Kasumi-1 (cell line): ENCODE results near the gene CDC34.

Experiments used
- DNase-seq, 2 experiments: peaks; one replicate each; lab custom pipeline; 2025; lab: John Stamatoyannopoulos, UW

The CDC34 gene, protein sequence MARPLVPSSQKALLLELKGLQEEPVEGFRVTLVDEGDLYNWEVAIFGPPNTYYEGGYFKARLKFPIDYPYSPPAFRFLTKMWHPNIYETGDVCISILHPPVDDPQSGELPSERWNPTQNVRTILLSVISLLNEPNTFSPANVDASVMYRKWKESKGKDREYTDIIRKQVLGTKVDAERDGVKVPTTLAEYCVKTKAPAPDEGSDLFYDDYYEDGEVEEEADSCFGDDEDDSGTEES

GRCh38 chr19:531753-532560, at the start of gene CDC34:
TSS of gene CDC34 (plus strand) at chr19:531760. CDS start at chr19:531932, 172 bp downstream.
- no peak for DNase-seq

- peak; percentile 39 to 44 for DNase-seq
These were observed 49.1 kb upstream of the CDC34 start for GRCh38 chr19:482186-483041.

DNA sequence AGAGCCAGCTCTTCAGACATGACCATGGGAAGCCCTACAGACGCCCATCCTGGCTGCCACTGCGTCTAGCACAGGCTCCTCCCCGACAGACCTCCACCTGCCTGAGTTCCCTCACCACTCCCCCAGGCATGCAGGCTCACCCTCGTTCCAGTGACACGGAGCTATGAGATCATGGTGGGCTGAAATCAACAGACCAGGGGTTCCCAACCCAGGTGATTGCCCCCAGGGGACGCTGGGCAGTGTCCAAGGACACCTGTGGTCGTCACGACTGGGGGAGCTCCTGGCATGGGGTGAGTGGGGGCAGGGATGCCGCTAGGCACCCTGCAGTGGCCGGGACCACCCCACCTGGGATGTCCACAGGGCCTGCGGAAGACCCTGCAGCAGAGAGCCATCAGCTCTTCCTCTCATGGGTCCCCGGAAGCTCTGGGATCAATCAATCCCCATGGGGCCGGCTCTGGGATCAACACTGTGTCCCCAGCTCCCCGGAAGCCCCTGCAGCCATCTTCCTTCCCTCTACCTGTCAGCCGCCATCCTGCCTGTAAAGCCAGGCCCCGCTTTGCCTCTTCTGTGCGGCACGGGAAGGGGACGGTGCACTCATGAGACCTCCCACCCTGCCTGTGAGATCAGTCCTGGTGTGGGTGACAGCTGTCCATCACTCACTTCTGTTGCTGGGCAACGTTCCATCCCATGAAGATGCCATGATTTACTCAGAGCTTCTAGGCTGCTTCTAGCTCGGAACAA, 48.1 kb upstream of the CDC34 start:
- DNase-seq: no peak

DNA sequence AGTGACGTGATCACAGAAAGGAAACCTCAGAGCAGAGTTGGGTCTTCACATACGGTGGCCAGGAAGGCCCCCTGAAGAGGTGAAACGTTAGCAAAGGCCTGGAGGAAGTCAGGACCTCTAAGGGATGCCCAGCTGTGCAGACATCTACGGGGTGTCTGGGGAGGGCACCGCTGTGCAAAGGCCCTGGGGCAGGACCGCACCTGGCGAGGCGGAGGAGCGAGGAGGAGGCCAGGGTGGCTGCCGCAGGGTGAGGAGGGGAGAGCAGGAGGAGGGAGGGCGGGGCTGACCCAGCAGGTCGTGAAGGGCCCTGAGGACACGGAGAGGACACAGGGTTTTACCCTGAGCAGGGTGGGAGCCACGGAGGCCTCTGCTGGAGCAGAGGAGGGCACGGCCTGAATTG, 47.1 kb upstream of the CDC34 start:
- no peak for DNase-seq

DNA sequence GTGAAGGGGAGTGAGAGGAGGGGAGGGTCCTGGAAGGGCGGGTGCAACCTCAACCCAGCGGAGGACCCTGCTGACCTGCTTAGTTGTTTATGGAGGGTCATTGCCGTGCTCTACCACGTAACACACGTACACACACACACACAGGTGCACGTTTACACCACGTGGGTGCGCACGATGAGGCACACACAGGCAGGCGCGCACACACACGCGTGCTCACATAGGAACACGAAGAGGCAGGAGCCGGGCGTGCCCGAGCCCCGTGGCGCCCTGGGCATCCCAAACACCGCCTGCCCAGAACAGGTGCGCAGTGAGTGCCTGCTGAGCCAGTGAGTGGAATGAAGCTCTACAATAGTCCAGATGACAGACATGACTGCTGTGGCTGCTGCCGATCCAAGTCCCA, 46.5 kb upstream of the CDC34 start:
- no peak for DNase-seq

DNA sequence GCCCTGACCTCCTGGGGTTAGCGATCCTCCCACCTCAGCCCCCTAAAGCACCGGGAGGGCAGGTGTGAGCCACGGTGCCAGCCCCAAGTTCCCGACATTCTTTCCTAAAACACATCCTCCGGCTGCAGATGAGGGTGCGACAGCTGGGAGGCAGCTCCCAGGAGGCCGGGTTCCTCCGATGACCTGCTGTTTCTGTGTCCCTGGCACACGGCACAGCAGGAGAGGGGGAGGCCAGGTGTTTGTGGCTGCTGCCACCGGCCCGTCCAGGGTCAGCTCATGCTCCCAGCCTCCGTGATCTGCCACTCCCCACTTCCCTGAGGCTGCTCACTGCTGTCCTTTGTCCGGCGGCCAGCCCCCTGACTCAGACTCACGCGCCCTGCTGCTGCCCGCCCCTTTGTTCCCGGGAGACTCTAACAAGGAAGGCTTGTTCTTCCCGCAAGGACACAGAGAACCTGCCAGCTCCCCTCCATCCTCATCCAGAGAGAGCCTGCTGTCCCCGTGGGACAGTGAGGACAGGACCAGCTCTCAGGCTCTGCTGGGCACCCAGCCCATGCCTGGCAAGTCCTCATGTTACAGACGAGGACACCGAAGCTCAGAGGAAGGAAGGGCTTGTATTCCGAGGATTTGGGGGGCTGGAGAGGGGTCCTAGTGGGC, 45.9 kb upstream of the CDC34 start:
- no peak for DNase-seq

DNA sequence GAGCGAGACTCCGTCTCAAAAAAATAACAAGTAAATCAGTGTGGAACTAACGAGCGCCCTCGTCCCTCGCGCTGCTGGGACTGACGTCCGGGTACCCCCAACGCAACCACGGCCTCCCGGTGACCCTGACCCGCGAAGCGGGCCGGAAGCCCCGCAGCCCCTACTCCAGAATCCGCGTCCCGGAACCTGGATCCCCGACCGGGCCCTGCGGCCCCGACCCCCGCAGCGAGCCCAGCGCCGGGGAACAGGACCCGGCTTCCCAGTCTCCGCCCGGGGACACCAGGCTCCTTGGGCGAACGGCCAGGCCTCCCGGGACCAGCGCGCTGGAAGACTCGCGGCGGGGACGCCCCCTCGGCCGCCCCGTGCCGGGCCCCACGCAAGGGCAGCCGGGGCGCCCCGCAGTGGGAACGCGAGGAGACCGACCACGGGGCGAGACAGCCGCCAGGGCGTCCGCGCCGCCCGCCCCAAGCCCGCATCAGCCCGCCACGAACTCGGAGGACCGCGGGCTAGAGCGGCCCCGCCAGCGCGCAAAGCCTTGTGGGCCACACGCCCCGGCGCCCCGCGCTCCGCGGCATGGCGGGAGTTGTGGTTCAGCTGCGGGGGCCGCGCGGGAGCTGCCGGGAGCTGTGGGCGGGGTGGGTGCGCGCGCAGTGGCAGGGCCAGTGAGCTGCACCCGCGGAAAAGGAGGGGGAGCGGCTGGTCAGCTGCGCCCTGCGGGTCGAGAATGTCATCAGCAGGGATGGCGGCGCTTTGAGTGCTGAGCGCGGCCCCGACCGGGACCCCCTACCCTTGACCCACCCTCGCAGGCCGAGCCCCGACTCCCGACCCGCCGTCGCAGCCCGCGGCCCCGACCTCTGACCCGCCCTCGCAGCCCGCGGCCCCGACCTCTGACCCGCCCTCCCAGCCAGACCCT, 42.8 kb upstream of the CDC34 start:
- peak; percentile 62 to 71 for DNase-seq

GRCh38 chr19:489418-490196, 42.0 kb upstream of the CDC34 start:
- DNase-seq: no peak

- DNase-seq: no peak
These were observed 40.3 kb upstream of the CDC34 start for GRCh38 chr19:491146-491741.

DNA sequence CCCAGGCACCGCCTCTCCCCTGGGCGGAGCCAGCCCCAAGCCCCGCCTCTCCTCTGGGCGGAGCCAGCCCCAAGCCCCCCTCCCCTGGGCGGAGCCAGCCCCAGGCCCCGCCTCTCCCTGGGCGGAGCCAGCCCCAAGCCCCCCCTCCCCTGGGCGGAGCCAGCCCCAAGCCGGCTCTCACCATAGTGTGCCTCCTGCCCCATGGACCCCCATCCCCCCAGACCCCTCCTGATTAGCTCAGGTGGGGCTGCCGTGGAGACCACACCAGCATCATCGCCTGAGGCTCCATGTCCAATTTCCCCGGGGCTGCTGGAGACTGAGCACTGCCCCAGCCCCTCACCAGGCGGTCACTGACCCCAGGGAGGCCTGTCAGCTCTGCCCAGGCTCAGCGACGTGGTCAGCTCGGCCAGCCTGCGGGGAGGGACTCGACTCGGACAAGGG, 39.4 kb upstream of the CDC34 start:
- DNase-seq: no peak

DNA sequence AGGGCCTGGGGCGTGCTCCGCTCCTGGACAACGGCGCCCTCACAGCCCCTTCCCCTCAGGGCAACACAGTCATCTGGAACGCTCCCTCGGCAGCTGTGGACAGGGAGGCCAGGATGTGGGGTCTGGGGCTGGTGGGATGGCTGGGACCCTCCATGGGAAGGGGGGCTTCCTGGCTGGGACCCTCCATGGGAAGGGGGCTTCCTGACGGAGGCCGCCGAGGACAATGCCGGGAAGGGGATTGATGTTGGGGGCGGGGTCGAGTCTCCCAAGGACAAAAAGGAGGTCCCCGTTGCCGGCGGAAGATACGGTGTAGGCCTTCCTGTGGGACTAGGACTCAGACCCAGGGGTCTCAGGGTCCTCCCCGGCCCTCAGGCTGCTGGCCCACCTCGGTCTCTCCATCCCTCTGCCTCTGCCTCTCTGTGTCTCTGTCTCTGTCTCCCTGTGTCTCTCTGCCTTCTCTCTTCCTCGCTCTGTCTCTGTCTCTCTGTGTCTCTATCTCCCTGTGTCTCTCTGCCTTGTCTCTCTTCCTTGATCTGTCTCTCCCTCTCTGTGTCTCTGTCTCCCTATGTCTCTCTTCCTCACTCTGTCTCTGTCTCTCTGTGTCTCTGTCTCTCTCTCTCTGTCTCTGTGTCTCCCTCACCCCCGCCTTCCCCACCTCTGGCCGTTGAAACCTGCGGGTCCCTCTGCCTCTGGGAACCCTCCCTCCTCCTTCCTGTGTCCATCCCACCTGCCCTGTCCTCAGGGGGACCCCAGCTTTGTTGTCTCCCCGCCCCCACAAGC, 38.0 kb upstream of the CDC34 start:
- DNase-seq: no peak

DNA sequence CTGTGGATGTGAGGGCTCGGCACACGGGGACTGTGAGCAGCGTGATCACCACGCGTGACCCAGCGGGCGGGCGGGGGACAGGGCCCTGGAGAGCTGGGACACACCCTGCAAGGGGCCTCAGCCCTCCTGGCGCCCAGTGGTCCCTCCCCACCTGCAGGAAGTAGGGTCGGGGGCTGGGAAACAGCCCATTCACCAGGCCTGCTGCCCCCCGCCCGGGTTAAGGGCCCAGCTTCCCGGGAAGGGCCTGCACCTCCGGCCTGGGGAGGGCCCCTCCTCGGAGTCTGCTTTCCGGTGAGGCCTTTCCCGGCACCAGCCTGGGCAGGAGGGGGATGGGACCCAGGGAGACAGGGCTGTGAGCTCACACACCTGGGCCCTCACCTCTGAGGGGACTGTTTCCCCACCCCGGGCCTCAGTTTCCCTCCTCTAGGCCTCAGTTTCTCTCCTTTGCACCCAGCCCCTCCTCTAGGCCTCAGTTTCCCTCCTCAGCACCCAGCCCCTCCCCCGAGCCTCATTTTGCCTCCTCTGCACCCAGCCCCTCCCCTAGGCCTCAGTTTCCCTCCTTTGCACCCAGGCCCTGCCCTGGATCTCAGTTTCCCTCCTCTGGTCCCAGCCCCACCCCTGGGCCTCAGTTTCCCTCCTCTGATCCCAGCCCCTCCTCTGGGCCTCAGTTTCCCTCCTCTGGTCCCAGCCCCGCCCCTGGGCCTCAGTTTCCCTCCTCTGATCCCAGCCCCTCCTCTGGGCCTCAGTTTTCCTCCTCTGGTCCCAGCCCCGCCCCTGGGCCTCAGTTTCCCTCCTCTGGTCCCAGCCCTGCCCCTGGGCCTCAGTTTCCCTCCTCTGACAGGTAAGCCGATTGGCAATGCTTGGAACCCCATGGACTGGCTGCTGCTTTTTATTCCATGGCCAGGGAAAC, 37.1 kb upstream of the CDC34 start:
- no peak for DNase-seq

DNA sequence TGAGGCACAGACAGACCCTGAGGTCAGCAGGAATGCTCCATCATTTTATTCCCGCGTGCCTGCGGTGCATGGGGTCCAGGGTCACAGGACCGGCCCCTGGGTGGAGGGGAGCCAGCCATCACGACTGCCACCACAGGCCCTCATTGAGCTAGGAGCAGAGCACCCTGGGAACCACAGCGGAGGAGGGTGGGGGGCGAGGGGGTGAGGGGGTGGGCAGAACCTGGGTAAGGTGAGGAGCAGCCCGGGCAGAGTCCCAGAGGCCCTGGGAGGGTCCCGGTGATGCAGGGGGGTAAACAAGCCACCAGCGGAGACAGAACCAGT, 36.5 kb upstream of the CDC34 start:
- DNase-seq: no peak

GRCh38 chr19:495402-496111, 36.0 kb upstream of the CDC34 start:
- peak in 1 of 2 experiments; percentile 14 for DNase-seq

DNA sequence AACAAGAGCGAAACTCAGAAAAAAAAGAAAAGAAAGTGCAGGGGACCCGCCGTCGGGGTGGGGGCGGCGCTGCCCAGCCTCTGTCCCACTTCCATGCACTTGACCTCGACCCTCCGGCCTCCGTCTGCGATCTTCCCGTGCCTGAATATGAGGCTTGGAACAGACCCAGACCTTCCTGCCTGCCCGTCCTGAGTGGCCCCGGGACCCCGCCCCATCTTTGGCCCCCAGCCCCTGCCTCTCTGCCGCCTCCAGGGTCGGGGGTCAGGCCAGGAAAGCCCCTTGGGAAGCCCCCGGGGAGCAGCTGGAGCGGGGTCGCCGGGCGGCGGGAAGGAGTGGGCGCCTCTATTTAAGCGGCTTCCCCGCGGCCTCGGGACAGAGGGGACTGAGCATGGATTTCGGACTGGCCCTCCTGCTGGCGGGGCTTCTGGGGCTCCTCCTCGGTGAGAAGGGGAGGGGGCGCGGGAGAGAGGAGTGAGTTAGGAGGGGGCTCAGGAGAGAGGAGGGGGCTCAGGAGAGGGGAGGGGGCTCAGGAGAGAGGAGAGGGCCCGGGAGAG, 35.4 kb upstream of the CDC34 start, which contains the start of gene MADCAM1:
MADCAM1 (plus strand) TSS at position 375 of the 554 bp plus-strand sequence; CDS start at position 389, 14 bp downstream.
- no peak for DNase-seq

- DNase-seq: no peak
These were observed 34.6 kb upstream of the CDC34 start for GRCh38 chr19:496986-497385.
